ENCODE results near the gene AZIN2.
"Not testable (repeated sequence)": the region's sequence is repeated elsewhere in the genome, so short reads cannot be mapped to it uniquely, and the experiment has no call there.

Gene AZIN2

GRCh38 chr1:33096363-33097005, 15.5 kb downstream of the AZIN2 start:
- DNase-seq = no peak

GRCh38 chr1:33097137-33097611, 16.2 kb downstream of the AZIN2 start:
- no peak for DNase-seq

GRCh38 chr1:33097762-33098161, 16.8 kb downstream of the AZIN2 start:
- DNase-seq = no peak

GRCh38 chr1:33098371-33098770, 17.4 kb downstream of the AZIN2 start:
- DNase-seq = no peak

GRCh38 chr1:33099290-33100118, 18.6 kb downstream of the AZIN2 start:
- DNase-seq = no peak

- not testable (repeated sequence) for DNase-seq
Measured at GRCh38 chr1:33100119-33100415, 19.1 kb downstream of the AZIN2 start.

GRCh38 chr1:33110477-33110876, 29.5 kb downstream of the AZIN2 start:
- DNase-seq = no peak

GRCh38 chr1:33111965-33112364, 31.0 kb downstream of the AZIN2 start:
- no peak for DNase-seq

GRCh38 chr1:33117440-33118085, 36.6 kb downstream of the AZIN2 start:
- no peak for DNase-seq

GRCh38 chr1:33118274-33118673, 37.3 kb downstream of the AZIN2 start:
- no peak for DNase-seq

- no peak for DNase-seq
Measured at GRCh38 chr1:33119050-33119449, 38.1 kb downstream of the AZIN2 start.

GRCh38 chr1:33119532-33120217, 38.7 kb downstream of the AZIN2 start:
- no peak for DNase-seq

- no peak for DNase-seq
Measured at GRCh38 chr1:33120436-33121231, 39.7 kb downstream of the AZIN2 start.

GRCh38 chr1:33121728-33122127, 40.8 kb downstream of the AZIN2 start:
- DNase-seq = no peak

- no peak for DNase-seq
Measured at GRCh38 chr1:33122483-33123178, 41.7 kb downstream of the AZIN2 start.

GRCh38 chr1:33123266-33123665, 42.3 kb downstream of the AZIN2 start:
- no peak for DNase-seq

- DNase-seq = not testable (repeated sequence)
Measured at GRCh38 chr1:33124647-33125046, 43.7 kb downstream of the AZIN2 start.

- no peak for DNase-seq
Measured at GRCh38 chr1:33126411-33127000, 45.6 kb downstream of the AZIN2 start.

- peak; percentile 81 to 99 for DNase-seq
Measured at GRCh38 chr1:33127001-33127823, 46.3 kb downstream of the AZIN2 start.

GRCh38 chr1:33128781-33129180, 47.8 kb downstream of the AZIN2 start:
- no peak for DNase-seq

Data from cerebellar nuclear complex (tissue), 1 donor.